HEK293 (cell line): ENCODE results near the gene FOXP4.
A peak's percentile ranks its signal among the peaks of the same experiment; 100 is the strongest.

Experiments used
- CTCF ChIA-PET: fragments of 350-600 bp; formaldehyde crosslinking; extraction: SDS; loops from one replicate; lab custom pipeline; 2021; ENCODE audit warnings: antibody characterized with exemption; lab: Yijun Ruan, JAX
- POLR2A ChIA-PET: fragments of 300-600 bp; formaldehyde crosslinking; extraction: SDS; loops from one replicate; lab custom pipeline; 2020; ENCODE audit warnings: antibody characterized with exemption, inconsistent platforms; lab: Yijun Ruan, JAX
- H3K27ac ChIP-seq: fragments of 200-500 bp; sonication (Bioruptor generic); 2 replicates; pipeline ENCODE4 v1.5.1; 2014; ENCODE audit warnings: low read depth, low read length, control low read depth, inconsistent platforms; ENCODE audit errors: extremely low read depth
- H3K36me3 ChIP-seq, 2 experiments: fragments of 200-500 bp in 1 of 2; sonication (Bioruptor generic) in 1 of 2; 1 replicate in 1 of 2; 2 replicates in 1 of 2; pipeline ENCODE4 v1.5.1; 2014 to 2017; ENCODE audit warnings: inconsistent platforms in 2 of 2, low read length in 2 of 2; ENCODE audit not compliant: control insufficient read depth in 2 of 2, insufficient read depth in 1 of 2
- H3K4me1 ChIP-seq: fragments of 200-500 bp; sonication (Bioruptor generic); 2 replicates; pipeline ENCODE4 v1.5.1; 2014; ENCODE audit warnings: mild to moderate bottlenecking, low read length, inconsistent platforms; ENCODE audit not compliant: control insufficient read depth, insufficient read depth
- H3K4me3 ChIP-seq: 2 replicates; pipeline ENCODE4 v1.5.1; 2011; ENCODE audit warnings: low read depth, mild to moderate bottlenecking, control low read depth, low read length, moderate library complexity
- H3K9me3 ChIP-seq: fragments of 200-500 bp; sonication (Bioruptor generic); 2 replicates; pipeline ENCODE4 v1.5.1; 2014; ENCODE audit warnings: low read depth, low read length, inconsistent platforms; ENCODE audit not compliant: control insufficient read depth, insufficient read depth
- BCL11B ChIP-seq: fragments of 450-650 bp; formaldehyde crosslinking; IDR thresholded peaks from 2 replicates; pipeline ENCODE4 v1.5.1; 2016; ENCODE audit warnings: low read depth, missing biosample characterization, missing genetic modification characterization
- EGR2 ChIP-seq: fragments of 450-650 bp; formaldehyde crosslinking; IDR thresholded peaks from 2 replicates; pipeline ENCODE4 v1.5.1; 2016; ENCODE audit warnings: low read depth, missing biosample characterization, missing genetic modification characterization
- MZF1 ChIP-seq: fragments of 450-650 bp; formaldehyde crosslinking; IDR thresholded peaks from 2 replicates; pipeline ENCODE4 v1.5.1; 2017; ENCODE audit warnings: missing biosample characterization, missing genetic modification characterization, borderline replicate concordance
- ZIC2 ChIP-seq: fragments of 450-650 bp; formaldehyde crosslinking; IDR thresholded peaks from 2 replicates; pipeline ENCODE4 v1.5.1; 2016; ENCODE audit warnings: missing biosample characterization, missing genetic modification characterization
- ZNF248 ChIP-seq: fragments of 450-650 bp; formaldehyde crosslinking; IDR thresholded peaks from 2 replicates; pipeline ENCODE4 v1.5.1; 2017; ENCODE audit warnings: missing biosample characterization, missing genetic modification characterization
- ZNF398 ChIP-seq: fragments of 450-650 bp; formaldehyde crosslinking; IDR thresholded peaks from 2 replicates; pipeline ENCODE4 v1.5.1; 2017; ENCODE audit warnings: missing biosample characterization, missing genetic modification characterization
- ZNF510 ChIP-seq: fragments of 450-650 bp; formaldehyde crosslinking; IDR thresholded peaks from 2 replicates; pipeline ENCODE4 v1.5.1; 2018; ENCODE audit warnings: mild to moderate bottlenecking, missing genetic modification characterization, missing biosample characterization; ENCODE audit not compliant: insufficient replicate concordance
- ZNF558 ChIP-seq: fragments of 450-650 bp; formaldehyde crosslinking; IDR thresholded peaks from 2 replicates; pipeline ENCODE4 v1.5.1; 2016; ENCODE audit warnings: missing biosample characterization, missing genetic modification characterization
- ZNF610 ChIP-seq: fragments of 450-650 bp; formaldehyde crosslinking; IDR thresholded peaks from 2 replicates; pipeline ENCODE4 v1.5.1; 2016; ENCODE audit warnings: missing biosample characterization, missing genetic modification characterization, borderline replicate concordance
- ZNF660 ChIP-seq: fragments of 450-650 bp; IDR thresholded peaks from 2 replicates; pipeline ENCODE4 v1.5.1; 2018; ENCODE audit warnings: missing biosample characterization, mild to moderate bottlenecking, missing genetic modification characterization
- ZNF692 ChIP-seq: fragments of 450-650 bp; formaldehyde crosslinking; IDR thresholded peaks from 2 replicates; pipeline ENCODE4 v1.5.1; 2016; ENCODE audit warnings: missing biosample characterization, missing genetic modification characterization
- ZSCAN4 ChIP-seq: fragments of 450-650 bp; formaldehyde crosslinking; IDR thresholded peaks from 2 replicates; pipeline ENCODE4 v1.5.1; 2017; ENCODE audit warnings: missing biosample characterization, missing genetic modification characterization
- ZSCAN5A ChIP-seq: fragments of 450-650 bp; formaldehyde crosslinking; IDR thresholded peaks from 2 replicates; pipeline ENCODE4 v1.5.1; 2016; ENCODE audit warnings: missing biosample characterization, missing genetic modification characterization

The FOXP4 gene

GRCh38 chr6:41645007-41645618 lies 98.9 kb downstream of the FOXP4 start:
- Histone ChIP-seq H3K27ac (no peak overlapping the region), H3K36me3 (no peaks in the 10 kb centered on the region), H3K9me3 (no peaks in the 10 kb centered on the region), H3K4me1 (no peaks in the 10 kb centered on the region), H3K4me3 (no peak overlapping the region)
- ChIA-PET CTCF (no interaction called here), POLR2A (no interaction called here)
- 0 out of 2 replicates have a peak, but pooled peaks have one; percentile 5 for TF ChIP-seq EGR2 (tag by site-specific recombination)
- no peak for TF ChIP-seq ZNF610 (tag by site-specific recombination)
- TF ChIP-seq ZIC2: peak; percentile 3

- Histone ChIP-seq H3K36me3 (no peaks in the 10 kb centered on the region), H3K4me3 (no peak overlapping the region)
Measured at GRCh38 chr6:41646026-41646795, 100.0 kb downstream of the FOXP4 start.

More at GRCh38 chr6:41646026-41646795, 100.0 kb downstream of the FOXP4 start:
- CTCF ChIA-PET: interaction anchor here (1.2 kb wide), 1 partner anchor 36 kb away, joined by 7 read pairs; no protein-coding TSS in a partner anchor
- H3K9me3 ChIP-seq: no peaks in the 10 kb centered on the region
- H3K27ac ChIP-seq: no peak overlapping the region
- no peak for TF ChIP-seq ZNF510 (tag by site-specific recombination)
- TF ChIP-seq ZNF692: 0 out of 2 replicates have a peak, but pooled peaks have one; percentile 37
- no peak for TF ChIP-seq ZNF398
- no peak for TF ChIP-seq ZNF248
- no peak for TF ChIP-seq MZF1 (tag by site-specific recombination)
- TF ChIP-seq BCL11B (tag by site-specific recombination): no peak
- no peak for TF ChIP-seq ZSCAN5A (tag by site-specific recombination)
- TF ChIP-seq ZNF558 (tag by site-specific recombination): no peak
- TF ChIP-seq ZNF660 (tag by site-specific recombination): no peak
- 0 out of 2 replicates have a peak, but pooled peaks have one; percentile 1 for TF ChIP-seq ZSCAN4 (tag by site-specific recombination)
- no peaks in the 10 kb centered on the region for H3K4me1 ChIP-seq
- POLR2A ChIA-PET: no interaction called here
